B cell (primary cell): Measurements from ENCODE around the gene CYTH2. TPM values are rescaled to one million over a fixed set of nuclear protein-coding genes. Genes with fewer than 3 reads are reported as not detected.

ENCODE experiments used
- ATAC-seq: fragments of 200-7000 bp; cut with Tn5 transposase; one replicate; pipeline ENCODE4 v1.10.0; 2021; ENCODE audit warnings: low read depth, mild to moderate bottlenecking, moderate number of reproducible peaks, moderate library complexity
- CTCF ChIA-PET: fragments of 350-600 bp; sonication (Branson Sonifier 250); formaldehyde crosslinking; loops from one replicate; lab custom pipeline; 2021; ENCODE audit warnings: antibody characterized with exemption, inconsistent platforms; lab: Charles Lee
- POLR2A ChIA-PET: fragments of 350-600 bp; sonication (Branson Sonifier 250); formaldehyde crosslinking; loops from one replicate; lab custom pipeline; 2021; ENCODE audit warnings: antibody characterized with exemption; lab: Charles Lee
- DNase-seq: peaks from one replicate; pipeline ENCODE4 v3.0.0; 2013
- H2AFZ ChIP-seq: 2 replicates; pipeline ENCODE4 v1.6.1; 2012; ENCODE audit warnings: mild to moderate bottlenecking, low read depth, low read length; ENCODE audit not compliant: insufficient read depth, poor library complexity, severe bottlenecking
- H3K27ac ChIP-seq, 2 donors: 1 replicate in 1 of 2; 2 replicates in 1 of 2; pipeline ENCODE4 v1.5.1; 2012 to 2013; ENCODE audit warnings: low read length in 2 of 2, mild to moderate bottlenecking in 2 of 2, moderate library complexity in 1 of 2
- H3K27me3 ChIP-seq, 4 experiments: fragments of 200-600 bp in 1 of 4; sonication (generic) in 1 of 4; replicated peaks in 1 of 4; 1 replicate in 2 of 4; 2 replicates in 2 of 4; pipeline versions ENCODE4 v1.6.1 to v1.7.0; 2013 to 2016; ENCODE audit warnings: low read length in 3 of 4, mild to moderate bottlenecking in 2 of 4, mixed read lengths in 1 of 4, moderate library complexity in 1 of 4; ENCODE audit not compliant: insufficient read depth in 4 of 4, control insufficient read depth in 3 of 4; ENCODE audit errors: control extremely low read depth in 1 of 4
- H3K36me3 ChIP-seq, 2 experiments: replicated peaks in 1 of 2; 1 replicate in 1 of 2; 2 replicates in 1 of 2; pipeline versions ENCODE4 v1.6.1 to v1.7.1; 2013; ENCODE audit warnings: low read length in 1 of 2; ENCODE audit not compliant: insufficient read depth in 2 of 2, control insufficient read depth in 1 of 2; ENCODE audit errors: control extremely low read depth in 1 of 2, extremely low read depth in 1 of 2
- H3K4me1 ChIP-seq, 2 donors: fragments of 200-600 bp in 1 of 2; sonication (generic) in 1 of 2; 1 replicate in 1 of 2; 2 replicates in 1 of 2; pipeline versions ENCODE4 v1.5.1 to v1.6.1; 2013 to 2017; ENCODE audit warnings: low read length in 2 of 2; ENCODE audit not compliant: control insufficient read depth in 2 of 2, insufficient read depth in 2 of 2
- H3K4me2 ChIP-seq: replicated peaks from 2 replicates; pipeline ENCODE3; 2012; ENCODE audit warnings: mild to moderate bottlenecking, low read depth, low read length; ENCODE audit not compliant: poor library complexity, severe bottlenecking
- H3K4me3 ChIP-seq, 5 experiments: fragments of 200-600 bp in 1 of 5; sonication (generic) in 1 of 5; 1 replicate in 3 of 5; 2 replicates in 2 of 5; pipeline versions ENCODE4 v1.5.1 to v1.7.0; 2011 to 2016; ENCODE audit warnings: low read length in 4 of 5, mild to moderate bottlenecking in 4 of 5, low read depth in 2 of 5, control low read depth in 1 of 5, moderate library complexity in 1 of 5; ENCODE audit not compliant: insufficient read depth in 1 of 5; ENCODE audit errors: control extremely low read depth in 1 of 5, extremely low read depth in 1 of 5
- H3K79me2 ChIP-seq: fragments of 200-600 bp; sonication (generic); one replicate; pipeline ENCODE4 v1.6.0; 2016; ENCODE audit warnings: low read length; ENCODE audit not compliant: control insufficient read depth, insufficient read depth
- H3K9ac ChIP-seq: fragments of 200-600 bp; sonication (generic); 2 replicates; pipeline ENCODE4 v1.6.1; 2017; ENCODE audit warnings: mild to moderate bottlenecking, low read length, moderate library complexity
- H3K9me3 ChIP-seq, 3 donors: one replicate each; pipeline versions ENCODE4 v1.6.1 to v1.7.1; 2013; ENCODE audit warnings: low read length in 2 of 3; ENCODE audit not compliant: control insufficient read depth in 2 of 3, insufficient read depth in 1 of 3; ENCODE audit errors: control extremely low read depth in 1 of 3
- H4K20me1 ChIP-seq: 2 replicates; pipeline ENCODE4 v1.6.0; 2012; ENCODE audit warnings: mild to moderate bottlenecking, low read length; ENCODE audit not compliant: insufficient read depth, control insufficient read depth, poor library complexity, severe bottlenecking
- H3K27ac Mint-ChIP-seq: one replicate; pipeline ENCODE4 v1.8.0; 2021; ENCODE audit warnings: mixed read lengths
- H3K27me3 Mint-ChIP-seq: one replicate; pipeline ENCODE4 v1.8.0; 2021; ENCODE audit warnings: mixed read lengths
- H3K4me1 Mint-ChIP-seq: one replicate; pipeline ENCODE4 v1.8.0; 2021; ENCODE audit warnings: mixed read lengths
- H3K4me3 Mint-ChIP-seq: one replicate; pipeline ENCODE4 v1.8.0; 2021; ENCODE audit warnings: mixed read lengths
- H3K9me3 Mint-ChIP-seq: one replicate; pipeline ENCODE4 v1.8.0; 2022; ENCODE audit warnings: mixed read lengths; ENCODE audit not compliant: insufficient read depth
- CTCF ChIP-seq: fragments of 200-600 bp; IDR thresholded peaks from one replicate; pipeline ENCODE4 v1.8.0; 2022; ENCODE audit warnings: antibody characterized with exemption, mild to moderate bottlenecking
- EZH2 ChIP-seq: IDR thresholded peaks from 2 replicates; pipeline ENCODE4 v1.6.1; 2012; ENCODE audit warnings: borderline replicate concordance, low read depth, mild to moderate bottlenecking, moderate library complexity, low read length; ENCODE audit not compliant: insufficient read depth, poor library complexity, severe bottlenecking
- WGBS: methylation state at CpG from one replicate; pipeline ENCODE4 v1.1.5; 2013; ENCODE audit warnings: missing lambda C conversion rate; ENCODE audit not compliant: insufficient coverage; 5-methylcytosine and 5-hydroxymethylcytosine counted together
- intact Hi-C: fragments of 100-400 bp; cut with micrococcal nuclease; formaldehyde crosslinking; loops from one replicate; pipeline ENCODE4 v1.10.0; 2022
- polyA plus RNA-seq: library from polyadenylated mRNA; depleted of rRNA; stranded (reverse); fragments of >200 nt; gene quantifications from 2 replicates; pipeline ENCODE4 v1.2.3, GENCODE V29; 2012
- total RNA-seq, 2 donors: library from RNA; stranded (reverse); fragments of 120-200 nt in 1 of 2; gene quantifications; 1 replicate in 1 of 2; 2 replicates in 1 of 2; pipeline versions ENCODE4 v1.2.3 to v1.2.4, GENCODE V29; 2013 to 2022

CYTH2 gene
- total and polyA plus RNA-seq, 2 donors (not counting 1 experiment from before 2014, with no cell fraction given), result 40.7 to 56.0 TPM

GRCh38 chr19:48454150-48454730 lies 14.9 kb upstream of the CYTH2 start:
- no peak overlapping the region for H3K4me2 ChIP-seq
- ATAC-seq (no peak), DNase-seq (no peak)
- ChIA-PET CTCF (no interaction called here), POLR2A (interaction anchor here (0.7 kb wide), 1 partner anchor 144 kb away, joined by 4 read pairs; no protein-coding TSS in a partner anchor)
- no peaks in the 10 kb centered on the region for H3K27me3 Mint-ChIP-seq
- peaks cover 23% of the 10 kb centered on the region for H3K79me2 ChIP-seq
- peaks cover 8% of the 10 kb centered on the region for H3K4me1 Mint-ChIP-seq
- H3K4me3 ChIP-seq, result no peak overlapping the region
- H3K9me3 Mint-ChIP-seq, result no peaks in the 10 kb centered on the region
- peaks cover 0 to 6% of the 10 kb centered on the region in 2 donors for H3K4me1 ChIP-seq
- 98% methylated on average over 21 of the region's 22 CpGs for WGBS
- no peak overlapping the region for H3K4me3 Mint-ChIP-seq
- TF ChIP-seq CTCF (no peak), EZH2 (no peak)
- H3K9me3 ChIP-seq, result no peaks in the 10 kb centered on the region
- H3K27ac ChIP-seq, result no peak overlapping the region
- H3K9ac ChIP-seq, result no peak overlapping the region
- H3K36me3 ChIP-seq, result peaks cover 0 to 61% of the 10 kb centered on the region in 2 experiments
- no peaks in the 10 kb centered on the region for H3K27me3 ChIP-seq
- peaks cover 38% of the 10 kb centered on the region for H4K20me1 ChIP-seq
- H2AFZ ChIP-seq, result no peak overlapping the region
- intact Hi-C loops, result no loop called here
- no peak overlapping the region for H3K27ac Mint-ChIP-seq

- Histone ChIP-seq H3K27me3 (no peaks in the 10 kb centered on the region), H3K9ac (no peak within 1 kb of the TSS), H3K4me3 (no peak within 1 kb of the TSS), H3K27ac (no peak within 1 kb of the TSS), H2AFZ (no peak within 1 kb of the TSS), H3K4me2 (no peak within 1 kb of the TSS), H4K20me1 (peaks cover 38% of the 10 kb centered on the region), H3K36me3 (peaks cover 0 to 52% of the 10 kb centered on the region in 2 experiments), H3K9me3 (no peaks in the 10 kb centered on the region), H3K79me2 (peaks cover 19% of the 10 kb centered on the region), H3K4me1 (peaks cover 0 to 6% of the 10 kb centered on the region in 2 donors)
- no peak for ATAC-seq
- 98% methylated on average over 13 of the region's 16 CpGs for WGBS
- ChIA-PET CTCF (no interaction called here), POLR2A (no interaction called here)
- no peaks in the 10 kb centered on the region for H3K27me3 Mint-ChIP-seq
- no peak for DNase-seq
- TF ChIP-seq CTCF (no peak), EZH2 (no peak)
- H3K27ac Mint-ChIP-seq, result peak within 1 kb of the TSS; percentile 29
- no peak within 1 kb of the TSS for H3K4me3 Mint-ChIP-seq
- intact Hi-C loops, result no loop called here
- H3K4me1 Mint-ChIP-seq, result peaks cover 8% of the 10 kb centered on the region
- no peaks in the 10 kb centered on the region for H3K9me3 Mint-ChIP-seq
These were observed 13.8 kb upstream of the CYTH2 start, which contains the start of gene KCNJ14 for GRCh38 chr19:48455171-48455907. TSS of gene KCNJ14 (plus strand) at chr19:48455574. CDS start at chr19:48461725, 6,151 bp downstream.
